Measurements from ENCODE around the gene ARHGDIG.

ARHGDIG gene

DNA sequence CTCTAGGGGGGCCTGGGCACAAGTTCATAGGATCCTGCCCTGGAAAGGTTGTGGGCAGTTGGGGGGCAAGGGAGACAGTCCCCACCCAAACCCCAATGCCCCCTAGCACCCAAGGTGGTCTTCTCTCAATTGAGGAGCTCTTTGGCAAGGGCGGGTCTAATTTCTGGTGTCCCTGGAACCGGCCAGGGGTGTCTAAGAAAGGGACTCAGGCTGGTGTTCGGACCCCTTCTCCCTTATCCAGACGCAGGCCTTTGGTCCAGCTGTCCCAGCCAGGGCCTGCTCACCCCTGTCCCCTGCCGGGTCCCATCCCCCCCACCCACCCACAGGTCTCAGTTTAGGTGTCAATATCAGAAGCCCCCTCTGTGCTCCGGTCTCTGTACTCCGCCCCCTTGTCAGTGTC is 860 bp upstream of the ARHGDIG start:
- TF ChIP-seq CTCF (IDR thresholded peaks at IDR 0.05; ENCODE audit: low read depth, low read length) = no peak
- H3K9me3 ChIP-seq (ENCODE audit: severe bottlenecking) = no peaks in the 10 kb centered on the region
- H3K27me3 ChIP-seq (ENCODE audit: insufficient read depth, low read depth, severe bottlenecking) = no peaks in the 10 kb centered on the region
- no peak overlapping the region for H3K4me3 ChIP-seq (ENCODE audit: low read depth, low read length)
- no peak overlapping the region for H3K27ac ChIP-seq
- no peak for DNase-seq
- no peaks in the 10 kb centered on the region for H3K36me3 ChIP-seq

GRCh38 chr16:280005-280460 is 358 bp upstream of the ARHGDIG start:
- Histone ChIP-seq H3K27me3 (ENCODE audit: insufficient read depth, low read depth, severe bottlenecking) (no peaks in the 10 kb centered on the region), H3K4me3 (ENCODE audit: low read depth, low read length) (peak overlapping the region; percentile 48), H3K9me3 (ENCODE audit: severe bottlenecking) (no peaks in the 10 kb centered on the region), H3K27ac (peak overlapping the region; percentile 33; the same call in 1 of the 2 replicates), H3K36me3 (no peaks in the 10 kb centered on the region)
- TF ChIP-seq CTCF (IDR thresholded peaks at IDR 0.05; ENCODE audit: low read depth, low read length) = no peak
- DNase-seq = no peak

DNA sequence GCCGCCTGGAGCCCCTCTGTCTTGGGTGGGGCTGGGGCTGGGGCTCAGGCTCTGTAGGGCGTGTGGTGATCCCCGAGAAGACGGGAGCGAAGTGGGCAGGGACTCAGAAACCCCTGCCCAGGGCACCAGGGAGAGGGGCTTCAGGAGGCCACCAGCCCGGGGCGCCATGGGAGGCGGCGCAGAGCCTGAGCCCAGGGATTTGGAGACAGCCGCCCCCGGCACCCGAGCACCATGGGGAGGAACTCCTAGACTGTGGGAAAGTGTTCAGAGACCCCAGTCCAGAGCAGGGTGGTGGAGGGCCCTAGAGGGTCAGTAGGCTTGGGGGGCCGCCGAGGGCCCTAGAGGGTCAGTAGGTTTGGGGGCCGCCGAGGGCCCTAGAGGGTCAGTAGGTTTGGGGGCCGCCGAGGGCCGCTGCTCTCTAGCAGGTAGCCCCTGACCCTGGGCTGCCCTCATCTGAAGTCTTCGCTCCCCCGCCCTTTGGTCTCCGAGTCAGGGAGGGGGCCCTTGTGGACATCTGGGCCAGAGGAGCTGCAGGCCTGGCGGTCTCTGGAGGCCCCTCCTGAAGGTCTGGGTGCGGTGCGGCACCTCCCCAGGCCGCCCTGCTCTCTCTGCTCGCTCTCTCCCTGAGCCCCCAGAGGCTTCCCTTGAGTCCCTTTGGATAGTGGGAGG is 734 bp downstream of the ARHGDIG start:
- H3K36me3 ChIP-seq = no peaks in the 10 kb centered on the region
- no peak for DNase-seq
- no peak for TF ChIP-seq CTCF (IDR thresholded peaks at IDR 0.05; ENCODE audit: low read depth, low read length)
- H3K27ac ChIP-seq = peak overlapping the region; percentile 33; the same call in 1 of the 2 replicates
- H3K9me3 ChIP-seq (ENCODE audit: severe bottlenecking) = no peaks in the 10 kb centered on the region
- H3K27me3 ChIP-seq (ENCODE audit: insufficient read depth, low read depth, severe bottlenecking) = no peaks in the 10 kb centered on the region
- peak overlapping the region; percentile 63 for H3K4me3 ChIP-seq (ENCODE audit: low read depth, low read length)

DNA sequence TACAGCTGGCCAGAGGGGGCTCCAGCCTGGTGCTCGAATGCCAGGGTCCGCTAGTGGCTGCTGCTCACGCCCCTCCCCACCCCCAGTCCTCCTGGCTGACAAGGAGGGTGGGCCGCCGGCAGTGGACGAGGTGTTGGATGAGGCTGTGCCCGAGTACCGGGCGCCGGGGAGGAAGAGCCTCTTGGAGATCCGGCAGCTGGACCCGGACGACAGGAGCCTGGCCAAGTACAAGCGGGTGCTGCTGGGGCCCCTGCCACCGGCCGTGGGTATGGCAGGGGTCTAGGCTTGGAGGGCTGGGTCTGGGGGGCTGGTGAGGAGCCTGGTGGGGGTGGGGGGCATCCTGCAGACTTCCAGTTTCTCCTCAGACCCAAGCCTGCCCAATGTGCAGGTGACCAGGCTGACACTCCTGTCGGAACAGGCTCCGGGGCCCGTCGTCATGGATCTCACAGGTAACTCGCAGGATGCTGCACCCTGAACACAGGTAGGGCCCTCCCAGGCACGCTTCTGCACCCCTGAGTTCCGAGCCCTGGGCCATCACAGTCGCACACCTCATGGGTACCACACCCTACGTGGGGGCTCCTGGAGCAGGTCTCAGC is 1.4 kb downstream of the ARHGDIG start:
- DNase-seq = no peak
- Histone ChIP-seq H3K4me3 (ENCODE audit: low read depth, low read length) (no peak overlapping the region), H3K27me3 (ENCODE audit: insufficient read depth, low read depth, severe bottlenecking) (no peaks in the 10 kb centered on the region), H3K9me3 (ENCODE audit: severe bottlenecking) (no peaks in the 10 kb centered on the region), H3K36me3 (peaks cover 3% of the 10 kb centered on the region; the same call in 1 of the 2 replicates), H3K27ac (no peak overlapping the region)
- no peak for TF ChIP-seq CTCF (IDR thresholded peaks at IDR 0.05; ENCODE audit: low read depth, low read length)

- no peak for DNase-seq
- no peak for TF ChIP-seq CTCF (IDR thresholded peaks at IDR 0.05; ENCODE audit: low read depth, low read length)
- Histone ChIP-seq H3K36me3 (peaks cover 4% of the 10 kb centered on the region; the same call in 1 of the 2 replicates), H3K4me3 (ENCODE audit: low read depth, low read length) (no peak overlapping the region), H3K9me3 (ENCODE audit: severe bottlenecking) (no peaks in the 10 kb centered on the region), H3K27ac (no peak overlapping the region), H3K27me3 (ENCODE audit: insufficient read depth, low read depth, severe bottlenecking) (no peaks in the 10 kb centered on the region)
Observed at GRCh38 chr16:282491-282890, 2.1 kb downstream of the ARHGDIG start.

All from WERI-Rb-1 (cell line).